Neural crest cell (in vitro differentiated cells): ENCODE measurements around the gene OPA1. TPM values are rescaled to one million over a fixed set of nuclear protein-coding genes. Genes with fewer than 3 reads are reported as not detected.
A peak's percentile ranks its signal among the peaks of the same experiment; 100 is the strongest.
"Not testable (repeated sequence)": the region's sequence is repeated elsewhere in the genome, so short reads cannot be mapped to it uniquely, and the experiment has no call there.

Experiments used
- DNase-seq: peaks from one replicate; pipeline ENCODE4 v3.0.0; 2021; ENCODE audit warnings: low read depth, mixed read lengths, low spot score
- H3K27ac Mint-ChIP-seq: one replicate; pipeline ENCODE4 v1.8.0; 2021; ENCODE audit warnings: mild to moderate bottlenecking, mixed read lengths; ENCODE audit not compliant: unreplicated experiment
- H3K27me3 Mint-ChIP-seq: 2 replicates; pipeline ENCODE4 v1.8.0; 2021; ENCODE audit warnings: low read depth, mild to moderate bottlenecking, mixed read lengths
- H3K36me3 Mint-ChIP-seq: 2 replicates; pipeline ENCODE4 v1.8.0; 2021; ENCODE audit warnings: low read depth, mild to moderate bottlenecking, mixed read lengths
- H3K4me1 Mint-ChIP-seq: 2 replicates; pipeline ENCODE4 v1.8.0; 2021; ENCODE audit warnings: mixed read lengths
- H3K4me3 Mint-ChIP-seq: one replicate; pipeline ENCODE4 v1.8.0; 2021; ENCODE audit warnings: mild to moderate bottlenecking, mixed read lengths
- H3K9me3 Mint-ChIP-seq: 2 replicates; pipeline ENCODE4 v1.8.0; 2021; ENCODE audit warnings: mixed read lengths
- total RNA-seq: library from RNA; stranded (reverse); gene quantifications from 2 replicates; pipeline ENCODE4 v1.2.1, GENCODE V29; 2021
- TF ChIP-seq, protein P1 (sequence below): fragments of 200-600 bp; sonication (generic); conservative IDR thresholded peaks from 2 replicates; pipeline ENCODE4 v1.5.0; 2021; ENCODE audit warnings: antibody characterized with exemption, mild to moderate bottlenecking

OPA1 gene
- total RNA-seq, 1 donor from 2014 or later: 60.8 TPM

- H3K27me3 Mint-ChIP-seq: no peaks in the 10 kb centered on the region
- TF ChIP-seq, protein P1, sequence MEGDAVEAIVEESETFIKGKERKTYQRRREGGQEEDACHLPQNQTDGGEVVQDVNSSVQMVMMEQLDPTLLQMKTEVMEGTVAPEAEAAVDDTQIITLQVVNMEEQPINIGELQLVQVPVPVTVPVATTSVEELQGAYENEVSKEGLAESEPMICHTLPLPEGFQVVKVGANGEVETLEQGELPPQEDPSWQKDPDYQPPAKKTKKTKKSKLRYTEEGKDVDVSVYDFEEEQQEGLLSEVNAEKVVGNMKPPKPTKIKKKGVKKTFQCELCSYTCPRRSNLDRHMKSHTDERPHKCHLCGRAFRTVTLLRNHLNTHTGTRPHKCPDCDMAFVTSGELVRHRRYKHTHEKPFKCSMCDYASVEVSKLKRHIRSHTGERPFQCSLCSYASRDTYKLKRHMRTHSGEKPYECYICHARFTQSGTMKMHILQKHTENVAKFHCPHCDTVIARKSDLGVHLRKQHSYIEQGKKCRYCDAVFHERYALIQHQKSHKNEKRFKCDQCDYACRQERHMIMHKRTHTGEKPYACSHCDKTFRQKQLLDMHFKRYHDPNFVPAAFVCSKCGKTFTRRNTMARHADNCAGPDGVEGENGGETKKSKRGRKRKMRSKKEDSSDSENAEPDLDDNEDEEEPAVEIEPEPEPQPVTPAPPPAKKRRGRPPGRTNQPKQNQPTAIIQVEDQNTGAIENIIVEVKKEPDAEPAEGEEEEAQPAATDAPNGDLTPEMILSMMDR: no peak
- DNase-seq: no peak
- peak overlapping the region; percentile 4 for H3K27ac Mint-ChIP-seq
- H3K9me3 Mint-ChIP-seq: no peaks in the 10 kb centered on the region
- H3K4me3 Mint-ChIP-seq: no peak overlapping the region
- peaks cover 29% of the 10 kb centered on the region for H3K4me1 Mint-ChIP-seq
- H3K36me3 Mint-ChIP-seq: peaks cover 11% of the 10 kb centered on the region
Observed at GRCh38 chr3:193598202-193598601, 5.2 kb downstream of the OPA1 start.

DNA sequence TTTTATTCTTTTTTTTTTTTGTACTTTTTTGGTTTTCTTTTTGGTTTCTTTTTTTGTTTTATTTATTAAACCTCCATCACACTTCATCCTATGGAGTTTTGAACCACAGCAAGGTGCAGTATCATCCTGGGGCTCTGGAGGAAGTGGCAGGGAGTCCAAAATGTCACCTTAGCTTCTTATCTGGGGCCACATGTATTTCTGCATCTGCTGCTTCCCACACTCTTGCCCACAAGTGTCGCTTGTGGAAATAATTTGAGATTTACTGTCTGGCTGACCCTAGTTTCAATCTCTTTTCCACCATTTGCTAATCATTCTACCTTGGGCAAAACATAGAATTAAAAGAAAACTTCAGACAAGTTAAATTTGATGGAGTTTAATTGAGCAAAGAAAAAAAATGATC lies 6.4 kb downstream of the OPA1 start:
- Mint-ChIP-seq H3K9me3 (no peaks in the 10 kb centered on the region), H3K36me3 (peaks cover 11% of the 10 kb centered on the region), H3K4me1 (peaks cover 20% of the 10 kb centered on the region), H3K27ac (no peak overlapping the region), H3K4me3 (no peak overlapping the region), H3K27me3 (no peaks in the 10 kb centered on the region)
- TF ChIP-seq, protein P1: no peak
- no peak for DNase-seq

GRCh38 chr3:193605876-193606275 lies 12.9 kb downstream of the OPA1 start:
- H3K4me3 Mint-ChIP-seq: no peak overlapping the region
- TF ChIP-seq, protein P1: peak; percentile 86
- peak; percentile 61 for DNase-seq
- H3K27ac Mint-ChIP-seq: no peak overlapping the region
- no peaks in the 10 kb centered on the region for H3K4me1 Mint-ChIP-seq
- H3K36me3 Mint-ChIP-seq: peaks cover 25% of the 10 kb centered on the region
- H3K9me3 Mint-ChIP-seq: peaks cover 7% of the 10 kb centered on the region
- H3K27me3 Mint-ChIP-seq: no peaks in the 10 kb centered on the region

DNA sequence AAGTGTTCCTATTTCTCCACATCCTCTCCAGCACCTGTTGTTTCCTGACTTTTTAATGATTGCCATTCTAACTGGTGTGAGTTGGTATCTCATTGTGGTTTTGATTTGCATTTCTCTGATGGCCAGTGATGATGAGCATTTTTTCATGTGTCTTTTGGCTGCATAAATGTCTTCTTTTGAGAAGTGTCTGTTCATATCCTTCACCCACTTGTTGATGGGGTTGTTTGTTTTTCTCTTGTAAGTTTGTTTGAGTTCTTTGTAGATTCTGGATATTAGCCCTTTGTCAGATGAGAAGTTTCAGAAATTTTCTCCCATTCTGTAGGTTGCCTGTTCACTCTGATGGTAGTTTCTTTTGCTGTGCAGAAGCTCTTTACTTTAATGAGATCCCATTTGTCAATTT lies 13.9 kb downstream of the OPA1 start:
- not testable (repeated sequence) for H3K9me3 Mint-ChIP-seq, H3K27me3 Mint-ChIP-seq, H3K27ac Mint-ChIP-seq, H3K4me3 Mint-ChIP-seq, H3K4me1 Mint-ChIP-seq, DNase-seq
- peaks cover 32% of the 10 kb centered on the region for H3K36me3 Mint-ChIP-seq

DNA sequence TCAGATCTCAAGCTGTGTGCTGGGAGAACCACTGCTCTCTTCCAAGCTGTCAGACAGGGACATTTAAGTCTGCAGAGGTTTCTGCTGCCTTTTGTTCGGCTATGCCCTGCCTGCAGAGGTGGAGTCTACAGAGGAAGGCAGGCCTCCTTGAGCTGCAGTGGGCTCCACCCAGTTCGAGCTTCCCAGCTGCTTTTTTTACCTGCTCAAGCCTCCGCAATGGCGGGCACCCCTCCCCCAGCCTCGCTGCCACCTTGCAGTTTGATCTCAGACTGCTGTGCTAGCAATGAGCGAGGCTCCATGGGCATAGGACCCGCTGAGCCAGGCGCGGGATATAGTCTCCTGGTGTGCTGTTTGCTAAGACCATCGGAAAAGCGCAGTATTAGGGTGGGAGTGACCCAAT lies 17.5 kb downstream of the OPA1 start:
- not testable (repeated sequence) for DNase-seq, H3K9me3 Mint-ChIP-seq, H3K27me3 Mint-ChIP-seq, H3K4me3 Mint-ChIP-seq, H3K27ac Mint-ChIP-seq, H3K4me1 Mint-ChIP-seq
- peaks cover 47% of the 10 kb centered on the region for H3K36me3 Mint-ChIP-seq

GRCh38 chr3:193614430-193614829 lies 21.4 kb downstream of the OPA1 start:
- H3K36me3 Mint-ChIP-seq: peaks cover 34% of the 10 kb centered on the region

More at GRCh38 chr3:193614430-193614829, 21.4 kb downstream of the OPA1 start:
- DNase-seq: no peak
- H3K27ac Mint-ChIP-seq: no peak overlapping the region
- H3K27me3 Mint-ChIP-seq: no peaks in the 10 kb centered on the region
- TF ChIP-seq, protein P1: no peak
- H3K4me1 Mint-ChIP-seq: no peaks in the 10 kb centered on the region
- peaks cover 2% of the 10 kb centered on the region for H3K9me3 Mint-ChIP-seq
- no peak overlapping the region for H3K4me3 Mint-ChIP-seq
